IgD-negative memory B cell (primary cell): Measurements from ENCODE around the gene ZNF536. TPM values are rescaled to one million over a fixed set of nuclear protein-coding genes. Genes with fewer than 3 reads are reported as not detected.

Source experiments
- H3K27ac Mint-ChIP-seq, 3 donors: one replicate each; pipeline ENCODE4 v1.8.0; 2020 to 2022; ENCODE audit warnings: mild to moderate bottlenecking in 3 of 3, mixed read lengths in 3 of 3, moderate library complexity in 1 of 3
- H3K27me3 Mint-ChIP-seq: one replicate; pipeline ENCODE4 v1.8.0; 2021; ENCODE audit warnings: mixed read lengths
- H3K36me3 Mint-ChIP-seq: one replicate; pipeline ENCODE4 v1.8.0; 2020; ENCODE audit warnings: mild to moderate bottlenecking, mixed read lengths
- H3K4me1 Mint-ChIP-seq, 3 donors: one replicate each; pipeline ENCODE4 v1.8.0; 2020 to 2022; ENCODE audit warnings: mixed read lengths in 3 of 3, mild to moderate bottlenecking in 1 of 3
- H3K4me3 Mint-ChIP-seq, 4 donors: one replicate each; pipeline ENCODE4 v1.8.0; 2020 to 2022; ENCODE audit warnings: mild to moderate bottlenecking in 4 of 4, mixed read lengths in 4 of 4, moderate library complexity in 3 of 4
- H3K9me3 Mint-ChIP-seq, 3 donors: one replicate each; pipeline ENCODE4 v1.8.0; 2020 to 2021; ENCODE audit warnings: mixed read lengths in 3 of 3, mild to moderate bottlenecking in 1 of 3
- polyA plus RNA-seq: library from polyadenylated mRNA; unstranded; fragments of 300-500 nt; fragmentation: Illumina TruSeq; gene quantifications from one replicate; pipeline ENCODE4 v1.2.3, GENCODE V29; 2021

ZNF536 gene
- polyA plus RNA-seq, 1 donor from 2014 or later = not detected

- Mint-ChIP-seq H3K27ac (no peak overlapping the region), H3K4me3 (no peak overlapping the region), H3K9me3 (peaks cover 0 to 5% (median 3%) of the 10 kb centered on the region in 3 donors), H3K36me3 (no peaks in the 10 kb centered on the region), H3K27me3 (no peaks in the 10 kb centered on the region), H3K4me1 (peaks cover 0 to 3% (median 0%) of the 10 kb centered on the region in 3 donors)
Observed at GRCh38 chr19:30567536-30568232, 195.5 kb downstream of the ZNF536 start.

GRCh38 chr19:30570194-30570593 lies 198.0 kb downstream of the ZNF536 start:
- Mint-ChIP-seq H3K4me1 (no peaks in the 10 kb centered on the region), H3K9me3 (peaks cover 0 to 3% (median 0%) of the 10 kb centered on the region in 3 donors), H3K27ac (no peak overlapping the region), H3K4me3 (no peak overlapping the region), H3K27me3 (no peaks in the 10 kb centered on the region), H3K36me3 (no peaks in the 10 kb centered on the region)

- Mint-ChIP-seq H3K27me3 (no peaks in the 10 kb centered on the region), H3K9me3 (no peaks in the 10 kb centered on the region), H3K4me3 (no peak overlapping the region), H3K27ac (no peak overlapping the region), H3K4me1 (no peaks in the 10 kb centered on the region), H3K36me3 (peaks cover 2% of the 10 kb centered on the region)
Observed at GRCh38 chr19:30577551-30578105, 205.4 kb downstream of the ZNF536 start.

- no peaks in the 10 kb centered on the region for H3K9me3 Mint-ChIP-seq
- H3K4me1 Mint-ChIP-seq = no peaks in the 10 kb centered on the region
- H3K36me3 Mint-ChIP-seq = peaks cover 2% of the 10 kb centered on the region
- H3K27ac Mint-ChIP-seq = no peak overlapping the region
- H3K4me3 Mint-ChIP-seq = no peak overlapping the region
- H3K27me3 Mint-ChIP-seq = no peaks in the 10 kb centered on the region
Observed at GRCh38 chr19:30579419-30579818, 207.2 kb downstream of the ZNF536 start.

- Mint-ChIP-seq H3K9me3 (peaks cover 0 to 2% (median under 1%) of the 10 kb centered on the region in 3 donors), H3K27me3 (no peaks in the 10 kb centered on the region), H3K27ac (no peak overlapping the region), H3K4me3 (no peak overlapping the region), H3K4me1 (no peaks in the 10 kb centered on the region), H3K36me3 (peaks cover 2% of the 10 kb centered on the region)
Observed at GRCh38 chr19:30580673-30581072, 208.5 kb downstream of the ZNF536 start.

GRCh38 chr19:30584090-30584489 lies 211.9 kb downstream of the ZNF536 start:
- peaks cover 2% of the 10 kb centered on the region for H3K36me3 Mint-ChIP-seq
- no peak overlapping the region for H3K27ac Mint-ChIP-seq
- H3K27me3 Mint-ChIP-seq = no peaks in the 10 kb centered on the region
- H3K4me1 Mint-ChIP-seq = no peaks in the 10 kb centered on the region
- H3K9me3 Mint-ChIP-seq = peaks cover 0 to 7% (median 5%) of the 10 kb centered on the region in 3 donors
- H3K4me3 Mint-ChIP-seq = no peak overlapping the region

- Mint-ChIP-seq H3K9me3 (peaks cover 3 to 7% (median 7%) of the 10 kb centered on the region in 3 donors), H3K27me3 (no peaks in the 10 kb centered on the region), H3K36me3 (no peaks in the 10 kb centered on the region), H3K27ac (no peak overlapping the region), H3K4me3 (no peak overlapping the region), H3K4me1 (no peaks in the 10 kb centered on the region)
Observed at GRCh38 chr19:30587869-30588268, 215.7 kb downstream of the ZNF536 start.

GRCh38 chr19:30590596-30591229 lies 218.5 kb downstream of the ZNF536 start:
- no peaks in the 10 kb centered on the region for H3K4me1 Mint-ChIP-seq
- H3K27me3 Mint-ChIP-seq = no peaks in the 10 kb centered on the region
- no peak overlapping the region for H3K4me3 Mint-ChIP-seq
- H3K9me3 Mint-ChIP-seq = peaks cover 3 to 9% (median 5%) of the 10 kb centered on the region in 3 donors
- peak overlapping the region in 1 of 3 donors; percentile 41 for H3K27ac Mint-ChIP-seq
- H3K36me3 Mint-ChIP-seq = peaks cover 2% of the 10 kb centered on the region

- peaks cover 2% of the 10 kb centered on the region for H3K36me3 Mint-ChIP-seq
- H3K9me3 Mint-ChIP-seq = peaks cover 0 to 4% (median 3%) of the 10 kb centered on the region in 3 donors
- H3K4me3 Mint-ChIP-seq = no peak overlapping the region
- no peak overlapping the region for H3K27ac Mint-ChIP-seq
- H3K4me1 Mint-ChIP-seq = no peaks in the 10 kb centered on the region
- H3K27me3 Mint-ChIP-seq = no peaks in the 10 kb centered on the region
Observed at GRCh38 chr19:30593356-30593755, 221.2 kb downstream of the ZNF536 start.

- Mint-ChIP-seq H3K9me3 (peaks cover 0 to 4% (median 3%) of the 10 kb centered on the region in 3 donors), H3K4me1 (no peaks in the 10 kb centered on the region), H3K27ac (no peak overlapping the region), H3K4me3 (no peak overlapping the region), H3K27me3 (no peaks in the 10 kb centered on the region), H3K36me3 (peaks cover 2% of the 10 kb centered on the region)
Observed at GRCh38 chr19:30593975-30594745, 222.0 kb downstream of the ZNF536 start.

GRCh38 chr19:30596268-30596667 lies 224.1 kb downstream of the ZNF536 start:
- Mint-ChIP-seq H3K9me3 (peaks cover 0 to 6% (median 2%) of the 10 kb centered on the region in 3 donors), H3K4me3 (no peak overlapping the region), H3K27me3 (no peaks in the 10 kb centered on the region), H3K27ac (no peak overlapping the region), H3K36me3 (peaks cover 2% of the 10 kb centered on the region), H3K4me1 (no peaks in the 10 kb centered on the region)

GRCh38 chr19:30596813-30597399 lies 224.7 kb downstream of the ZNF536 start:
- H3K4me3 Mint-ChIP-seq = no peak overlapping the region
- no peak overlapping the region for H3K27ac Mint-ChIP-seq

GRCh38 chr19:30598688-30599087 lies 226.5 kb downstream of the ZNF536 start:
- no peaks in the 10 kb centered on the region for H3K27me3 Mint-ChIP-seq
- peaks cover 2% of the 10 kb centered on the region for H3K36me3 Mint-ChIP-seq
- H3K9me3 Mint-ChIP-seq = peaks cover 0 to 6% (median 0%) of the 10 kb centered on the region in 3 donors
- H3K4me3 Mint-ChIP-seq = no peak overlapping the region
- H3K4me1 Mint-ChIP-seq = no peaks in the 10 kb centered on the region
- no peak overlapping the region for H3K27ac Mint-ChIP-seq

More at GRCh38 chr19:30596813-30597399, 224.7 kb downstream of the ZNF536 start:
- H3K9me3 Mint-ChIP-seq = peaks cover 0 to 6% (median 1%) of the 10 kb centered on the region in 3 donors
- H3K4me1 Mint-ChIP-seq = no peaks in the 10 kb centered on the region
- H3K36me3 Mint-ChIP-seq = peaks cover 2% of the 10 kb centered on the region
- no peaks in the 10 kb centered on the region for H3K27me3 Mint-ChIP-seq

- H3K4me1 Mint-ChIP-seq = no peaks in the 10 kb centered on the region
- peaks cover 0 to 4% (median 4%) of the 10 kb centered on the region in 3 donors for H3K9me3 Mint-ChIP-seq
- H3K27me3 Mint-ChIP-seq = no peaks in the 10 kb centered on the region
- H3K4me3 Mint-ChIP-seq = no peak overlapping the region
- no peak overlapping the region for H3K27ac Mint-ChIP-seq
- no peaks in the 10 kb centered on the region for H3K36me3 Mint-ChIP-seq
Observed at GRCh38 chr19:30602661-30603350, 230.6 kb downstream of the ZNF536 start.
